ENCODE results near the gene PRKCG. TPM values are rescaled to one million over a fixed set of nuclear protein-coding genes. Genes with fewer than 3 reads are reported as not detected.

The PRKCG gene
- total and polyA plus RNA-seq, 2 of the 8 experiments (the other 6 are each of a cell fraction or from before 2014, with no cell fraction given), result 6.1 to 10.6 TPM

- no peak; a peak in 1 of 3 replicates for TF ChIP-seq EP300 (IDR thresholded peaks at IDR 0.05; ENCODE audit: borderline replicate concordance in 1 of 2, low read depth in 2 of 2, low read length in 2 of 2)
- peak; percentile 57 for TF ChIP-seq PHF8 (conservative IDR thresholded peaks at IDR 0.05; ENCODE audit: low read depth, low read length)
- TF ChIP-seq SRF (IDR thresholded peaks at IDR 0.05; ENCODE audit: low read depth, low read length), result no peak
- peak; percentile 52; the same call in 1 of the 2 replicates for TF ChIP-seq TBP (IDR thresholded peaks at IDR 0.05; ENCODE audit: low read depth, low read length)
- TF ChIP-seq KDM4A (IDR thresholded peaks at IDR 0.05; ENCODE audit: low read depth, low read length, severe bottlenecking), result peak; percentile 28
- TF ChIP-seq CHD1 (IDR thresholded peaks at IDR 0.05; ENCODE audit: low read depth, low read length), result no peak
- no peak for TF ChIP-seq FOSL1 (IDR thresholded peaks at IDR 0.05; ENCODE audit: insufficient read depth, low read depth, low read length)
- TF ChIP-seq EZH2 (IDR thresholded peaks at IDR 0.05; ENCODE audit: low read depth, low read length, severe bottlenecking), result no peak
- no peak for TF ChIP-seq RAD21 (IDR thresholded peaks at IDR 0.05 in 1 of 2, conservative IDR thresholded peaks at IDR 0.05 in 1 of 2; ENCODE audit: low read depth in 2 of 2, low read length in 2 of 2)
Observed at GRCh38 chr19:53879140-53880081, 2.6 kb upstream of the PRKCG start (continued).
